GM21528 (cell line): ENCODE measurements around the gene RRP8.

Experiments
- ATAC-seq: cut with Tn5 transposase; IDR thresholded peaks from one replicate; pipeline ENCODE4 v1.9.1; 2021; ENCODE audit warnings: mild to moderate bottlenecking, moderate library complexity; ENCODE audit not compliant: unreplicated experiment, low FRiP score

The RRP8 gene

GRCh38 chr11:6603287-6604080 is at the start of gene RRP8, which contains the start of gene ILK:
RRP8 (minus strand) TSS chr11:6603616; CDS start chr11:6603502, 114 bp downstream.
ILK (plus strand) TSS chr11:6603774; CDS start chr11:6604272, 498 bp downstream.
- peak; percentile 78 for ATAC-seq

DNA sequence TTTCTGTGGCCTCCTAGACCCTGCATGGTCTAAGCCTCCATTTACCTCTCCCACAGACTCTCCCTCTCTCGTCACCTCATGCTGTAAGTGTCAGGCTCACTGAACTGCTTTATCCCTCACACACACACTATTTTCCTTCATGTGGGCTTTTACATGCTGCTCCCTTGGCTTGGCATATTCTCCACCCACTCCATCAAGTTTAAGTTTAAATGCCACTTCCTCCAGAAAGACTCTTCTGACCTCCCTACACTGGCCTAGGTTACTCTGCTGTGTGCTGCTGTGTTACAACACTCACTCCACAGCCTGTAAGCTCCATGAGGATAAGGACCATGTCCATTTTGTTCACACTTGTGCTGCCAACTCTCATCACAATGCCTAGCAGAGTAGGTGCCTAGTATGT is 49.7 kb upstream of the RRP8 start:
- no peak for ATAC-seq

- ATAC-seq = no peak
Measured at GRCh38 chr11:6652182-6652581, 48.8 kb upstream of the RRP8 start.

- ATAC-seq = no peak
Measured at GRCh38 chr11:6650980-6651379, 47.6 kb upstream of the RRP8 start.

DNA sequence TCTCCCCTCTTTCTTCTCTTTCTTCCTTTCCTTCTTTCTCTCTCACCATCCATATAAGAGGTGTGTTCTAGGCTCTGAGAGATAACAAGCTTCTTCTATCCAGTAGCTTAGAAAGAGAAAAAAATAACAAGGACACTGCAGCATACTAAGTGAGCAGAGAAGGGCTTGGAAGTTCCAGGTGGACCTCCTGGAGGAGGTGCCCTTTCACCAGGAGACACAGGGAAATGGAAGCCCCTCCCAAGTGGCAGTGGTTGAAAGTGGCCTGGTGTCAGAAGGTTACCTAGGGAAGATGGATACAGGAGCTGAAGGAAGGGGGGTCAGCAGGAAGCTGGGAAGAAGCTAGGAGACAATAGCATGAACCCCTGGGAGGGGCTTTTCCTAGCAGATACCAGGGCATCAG is 46.7 kb upstream of the RRP8 start:
- ATAC-seq = no peak

GRCh38 chr11:6648501-6648900 is 45.1 kb upstream of the RRP8 start:
- no peak for ATAC-seq

GRCh38 chr11:6647836-6648235 is 44.4 kb upstream of the RRP8 start:
- no peak for ATAC-seq

DNA sequence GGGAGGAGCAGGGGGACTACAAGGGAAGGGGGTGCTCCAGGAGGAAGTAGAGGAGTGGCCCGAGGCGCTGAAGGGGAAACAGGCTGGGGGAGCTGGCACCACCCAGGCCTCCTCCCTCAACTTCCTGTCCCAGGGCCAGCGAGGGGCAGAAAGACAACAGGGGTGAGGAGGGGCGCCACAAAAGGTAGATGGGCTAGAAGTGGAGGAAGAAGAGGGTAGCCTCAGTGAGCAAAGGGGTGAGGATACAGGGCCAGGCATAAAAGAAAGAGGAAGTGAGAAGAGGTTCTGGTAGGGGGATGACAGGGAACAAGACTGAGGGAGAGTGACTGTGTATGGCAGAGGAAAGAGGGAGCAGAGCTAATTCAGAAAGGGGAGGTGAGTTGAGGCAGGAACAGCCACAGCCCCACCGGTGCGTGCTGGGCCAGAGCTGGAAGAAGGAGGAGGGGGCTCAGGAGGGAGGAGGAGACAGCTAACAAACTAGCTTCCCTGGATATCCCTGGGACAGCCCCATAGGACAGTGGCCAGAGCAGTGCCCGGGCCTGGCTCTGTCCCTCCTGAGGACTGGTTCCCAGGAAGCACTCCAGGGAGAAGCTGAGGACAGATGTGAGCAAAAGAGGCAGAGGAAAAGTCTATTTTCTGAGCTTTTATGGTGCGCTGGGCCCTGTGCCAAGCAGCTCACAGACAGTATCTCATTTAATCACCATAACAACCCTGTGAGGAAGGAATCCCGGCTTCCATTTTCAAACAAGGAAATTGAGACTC is 43.7 kb upstream of the RRP8 start:
- ATAC-seq = peak; percentile 89

GRCh38 chr11:6646576-6646917 is 43.1 kb upstream of the RRP8 start:
- peak; percentile 16 for ATAC-seq

GRCh38 chr11:6646071-6646470 is 42.7 kb upstream of the RRP8 start:
- no peak for ATAC-seq

DNA sequence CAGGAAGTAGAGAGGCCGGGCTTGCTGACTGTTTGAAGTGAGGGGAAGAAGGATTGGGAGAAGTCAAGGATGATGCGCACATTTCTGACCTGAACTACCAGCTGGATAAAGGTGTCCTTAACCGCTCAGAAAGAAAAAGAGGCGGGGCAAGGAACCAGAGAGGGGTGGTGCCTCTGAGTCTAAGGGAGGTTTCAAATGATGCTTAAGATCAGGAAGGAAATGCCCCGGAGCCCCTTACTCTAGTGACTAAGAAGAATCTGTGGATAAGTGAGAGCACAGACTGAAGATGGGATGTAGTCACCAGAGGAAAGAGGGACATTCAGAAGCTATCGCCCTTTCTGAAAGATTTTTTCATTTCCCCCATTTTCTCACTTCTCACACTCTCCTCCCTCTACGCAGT is 39.5 kb upstream of the RRP8 start:
- ATAC-seq = no peak

DNA sequence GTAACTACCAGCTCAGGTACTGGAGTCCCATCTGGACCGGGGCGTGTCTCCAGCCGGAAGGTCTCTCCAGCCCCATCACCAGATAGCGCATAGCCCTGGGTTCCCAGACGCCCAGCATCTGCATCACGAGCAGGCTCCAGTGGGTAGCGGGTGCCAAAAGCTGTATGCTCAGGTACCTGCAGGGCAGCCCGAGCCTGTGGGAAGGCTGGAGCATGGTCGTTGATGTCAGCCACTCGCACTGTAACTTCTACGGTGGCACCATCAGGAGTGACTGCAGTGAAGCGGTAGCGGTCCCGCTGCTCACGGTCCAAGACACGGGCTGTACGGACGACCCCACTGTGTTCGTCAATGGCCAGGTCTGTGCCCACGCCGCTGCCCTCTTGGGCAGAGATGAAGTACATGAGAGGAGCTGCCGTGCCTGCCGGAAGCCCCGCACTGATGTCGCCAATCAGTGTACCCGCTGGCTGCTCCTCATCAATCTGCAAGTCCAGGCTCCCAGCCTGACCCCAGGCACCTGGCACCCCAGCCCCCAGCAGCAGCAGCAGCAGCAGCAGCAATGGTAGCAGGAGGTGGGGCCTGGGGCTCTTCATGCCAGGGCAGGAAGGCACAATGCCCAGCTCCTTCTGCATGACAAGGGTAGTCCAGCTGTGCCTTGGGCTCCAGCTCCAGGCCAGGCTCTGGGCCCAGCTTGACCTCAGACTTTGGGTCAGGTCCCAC is 37.7 kb upstream of the RRP8 start:
- ATAC-seq = no peak

DNA sequence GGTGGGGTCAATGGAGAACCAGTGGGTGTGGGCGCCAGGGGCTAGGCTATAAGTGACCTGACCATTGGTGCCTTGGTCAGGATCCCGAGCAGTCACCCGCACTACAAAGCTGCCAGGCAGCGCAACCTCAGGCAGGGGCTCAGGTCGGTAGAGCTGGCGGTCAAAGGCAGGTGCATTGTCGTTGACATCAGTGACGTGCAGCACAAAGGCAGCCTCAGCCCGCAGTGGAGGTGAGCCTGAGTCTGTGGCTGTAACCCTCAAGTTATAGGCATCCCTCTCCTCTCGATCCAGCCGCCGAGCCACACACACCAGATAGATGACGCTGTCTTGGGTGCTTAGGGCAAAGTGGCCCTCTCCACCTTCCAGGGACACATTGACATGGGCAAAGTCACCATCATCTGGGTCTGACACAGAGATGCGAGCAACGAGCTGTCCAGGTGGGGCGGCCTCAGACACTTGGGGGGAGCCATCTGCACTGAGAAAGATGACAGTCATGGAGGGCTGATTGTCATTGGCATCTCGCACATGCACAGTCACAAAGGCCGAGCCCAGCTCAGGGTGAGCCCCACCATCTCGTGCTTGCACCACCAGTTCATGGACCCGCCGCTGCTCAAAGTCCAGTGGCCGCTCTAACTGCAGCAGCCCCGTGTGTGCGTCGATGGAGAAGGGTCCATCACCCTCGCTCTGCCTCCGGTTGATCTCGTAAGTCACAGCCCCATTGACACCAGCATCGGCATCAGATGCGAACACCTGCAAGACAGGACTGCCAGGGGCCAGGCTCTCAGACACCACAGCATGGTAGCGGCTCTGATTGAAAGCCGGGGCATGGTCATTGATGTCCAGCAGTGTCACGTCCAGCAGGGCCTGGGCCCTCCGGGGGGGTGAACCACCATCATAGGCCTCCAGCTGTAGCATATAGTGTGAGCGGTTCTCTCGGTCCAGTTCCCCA is 36.9 kb upstream of the RRP8 start:
- no peak for ATAC-seq

DNA sequence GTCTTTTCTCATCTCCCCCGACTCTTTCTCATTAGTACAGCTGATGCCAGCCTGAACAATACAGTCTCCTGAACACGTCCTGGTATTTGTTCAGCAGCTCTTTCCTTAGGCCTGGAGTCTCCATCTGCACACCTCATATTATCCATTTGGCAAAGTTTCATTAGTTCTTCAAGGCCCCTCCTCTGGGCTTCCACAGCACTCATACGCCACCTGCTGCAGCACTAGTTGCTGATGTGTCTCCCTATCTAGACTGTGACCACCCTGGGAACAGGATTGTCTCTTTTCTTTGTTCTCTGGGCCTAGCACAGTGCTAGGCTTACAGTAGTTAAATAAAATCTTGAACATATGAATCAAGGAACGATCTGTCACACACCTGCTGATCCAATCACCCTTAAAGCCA is 35.0 kb upstream of the RRP8 start:
- no peak for ATAC-seq

DNA sequence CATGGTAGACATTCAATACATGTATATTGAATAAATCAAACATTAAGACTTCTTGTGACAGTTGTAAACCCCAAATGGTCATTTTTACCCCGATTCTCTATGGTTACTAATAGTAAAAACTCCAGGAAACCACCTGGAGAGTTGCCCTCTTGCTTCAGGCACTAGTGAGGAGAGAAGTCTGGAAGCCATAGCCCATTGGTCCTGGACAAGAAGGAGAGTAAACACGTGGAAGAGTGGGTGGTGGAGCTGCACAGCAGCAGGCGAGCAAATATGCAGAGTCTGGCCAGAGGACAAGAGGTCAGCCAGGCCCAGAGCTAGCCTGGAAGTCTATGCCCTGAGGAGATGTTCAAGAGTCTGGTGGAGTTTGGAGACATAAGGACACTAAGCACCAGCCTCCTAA is 34.5 kb upstream of the RRP8 start:
- no peak for ATAC-seq

- ATAC-seq = no peak
Measured at GRCh38 chr11:6636480-6636879, 33.1 kb upstream of the RRP8 start.

DNA sequence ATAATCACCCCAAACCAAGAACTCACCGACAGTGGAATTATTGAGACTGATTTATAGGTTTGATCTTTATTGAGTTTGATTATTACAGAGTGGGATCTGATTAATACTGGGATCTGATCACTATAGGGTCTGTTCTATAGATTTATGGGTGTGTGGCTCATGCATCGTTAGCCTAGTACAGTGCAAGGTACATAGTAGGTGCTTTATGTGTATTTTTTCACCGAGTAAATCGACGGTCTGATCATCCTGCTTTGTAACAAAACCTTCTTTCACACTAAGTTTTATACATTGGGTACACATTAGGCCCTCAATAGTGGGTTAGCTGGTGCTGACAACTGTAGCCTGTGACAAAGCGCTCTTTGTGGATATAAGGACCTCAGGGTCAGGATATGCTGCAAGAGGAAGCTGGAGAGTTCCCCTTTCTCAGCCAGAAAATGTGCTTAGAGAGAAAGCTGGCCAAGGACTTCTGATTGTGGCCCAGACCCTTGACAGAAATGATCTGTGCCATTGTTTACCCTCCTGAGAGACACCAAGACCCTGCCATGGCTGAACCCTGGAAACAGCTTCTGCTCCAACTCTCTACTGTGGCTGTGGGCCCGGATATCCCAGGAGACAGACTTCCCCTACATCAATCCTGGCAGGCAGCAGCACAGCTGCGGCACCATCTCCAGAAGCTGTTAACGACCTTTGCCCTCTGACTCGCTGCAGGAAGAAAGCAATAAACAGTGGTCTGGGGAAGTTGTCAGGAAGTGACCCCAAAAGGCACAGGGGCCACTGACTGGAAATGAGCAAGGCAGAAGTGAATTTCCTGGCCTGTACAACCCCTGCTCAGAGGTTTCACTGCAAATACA is 31.9 kb upstream of the RRP8 start:
- no peak for ATAC-seq

GRCh38 chr11:6634534-6634933 is 31.1 kb upstream of the RRP8 start:
- ATAC-seq = no peak
